ENCODE data around the gene AKR1D1. TPM values are rescaled to one million over a fixed set of nuclear protein-coding genes. Genes with fewer than 3 reads are reported as not detected.

The AKR1D1 gene
- polyA plus RNA-seq, 1 donor from 2014 or later: not detected

DNA sequence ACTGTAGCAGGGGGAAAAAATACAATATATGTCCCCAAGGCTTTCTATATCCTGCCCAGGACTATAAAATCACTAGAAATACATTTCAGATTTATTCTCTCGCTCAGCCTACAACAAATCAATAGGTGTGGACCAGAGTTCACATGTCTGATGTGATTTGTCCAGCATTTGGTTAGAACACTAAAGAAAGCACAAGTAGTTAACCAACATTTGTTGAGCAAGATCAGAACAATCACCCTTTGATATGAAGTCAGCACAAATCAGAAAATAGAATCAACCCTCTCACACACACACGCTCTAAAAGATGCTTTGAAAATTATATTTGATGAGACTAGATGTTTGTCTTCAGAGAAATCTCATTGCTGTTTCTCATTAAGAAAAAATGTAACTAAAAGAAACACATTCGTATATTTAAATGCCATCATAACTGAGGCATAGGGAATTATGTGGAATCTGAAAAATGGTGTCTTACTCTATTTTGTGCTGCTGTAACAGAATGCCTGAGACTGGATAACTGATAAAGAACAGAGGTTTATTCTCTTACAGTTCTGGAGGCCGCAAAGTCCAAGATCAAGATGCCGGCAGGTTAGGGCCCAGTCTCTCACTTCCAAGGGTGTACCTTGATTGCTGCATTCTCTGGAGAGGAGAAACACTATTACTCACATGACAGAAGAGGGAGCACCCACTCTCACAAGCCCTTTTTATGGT is 10.5 kb downstream of the AKR1D1 start:
- Histone ChIP-seq H3K36me3 (ENCODE audit: insufficient read depth, low read length) (no peaks in the 10 kb centered on the region), H2AFZ (ENCODE audit: low read depth, low read length) (no peak overlapping the region), H3K9ac (ENCODE audit: low read length) (no peak overlapping the region), H3K79me2 (replicated peaks; ENCODE audit: insufficient read depth, low read length) (no peaks in the 10 kb centered on the region), H3K4me3 (ENCODE audit: low read length) (no peak overlapping the region), H3K9me3 (ENCODE audit: low read length) (no peaks in the 10 kb centered on the region), H3K4me2 (ENCODE audit: low read length) (no peak overlapping the region), H4K20me1 (ENCODE audit: insufficient read depth) (no peaks in the 10 kb centered on the region), H3K27ac (ENCODE audit: low read length) (no peak overlapping the region), H3K9me2 (ENCODE audit: insufficient read depth, low read length) (no peaks in the 10 kb centered on the region), H3K27me3 (ENCODE audit: insufficient read depth, low read depth, low read length) (no peaks in the 10 kb centered on the region), H3F3A (ENCODE audit: insufficient read depth, low read length, poor library complexity, severe bottlenecking) (no peaks in the 10 kb centered on the region)
- TF ChIP-seq, protein P1, sequence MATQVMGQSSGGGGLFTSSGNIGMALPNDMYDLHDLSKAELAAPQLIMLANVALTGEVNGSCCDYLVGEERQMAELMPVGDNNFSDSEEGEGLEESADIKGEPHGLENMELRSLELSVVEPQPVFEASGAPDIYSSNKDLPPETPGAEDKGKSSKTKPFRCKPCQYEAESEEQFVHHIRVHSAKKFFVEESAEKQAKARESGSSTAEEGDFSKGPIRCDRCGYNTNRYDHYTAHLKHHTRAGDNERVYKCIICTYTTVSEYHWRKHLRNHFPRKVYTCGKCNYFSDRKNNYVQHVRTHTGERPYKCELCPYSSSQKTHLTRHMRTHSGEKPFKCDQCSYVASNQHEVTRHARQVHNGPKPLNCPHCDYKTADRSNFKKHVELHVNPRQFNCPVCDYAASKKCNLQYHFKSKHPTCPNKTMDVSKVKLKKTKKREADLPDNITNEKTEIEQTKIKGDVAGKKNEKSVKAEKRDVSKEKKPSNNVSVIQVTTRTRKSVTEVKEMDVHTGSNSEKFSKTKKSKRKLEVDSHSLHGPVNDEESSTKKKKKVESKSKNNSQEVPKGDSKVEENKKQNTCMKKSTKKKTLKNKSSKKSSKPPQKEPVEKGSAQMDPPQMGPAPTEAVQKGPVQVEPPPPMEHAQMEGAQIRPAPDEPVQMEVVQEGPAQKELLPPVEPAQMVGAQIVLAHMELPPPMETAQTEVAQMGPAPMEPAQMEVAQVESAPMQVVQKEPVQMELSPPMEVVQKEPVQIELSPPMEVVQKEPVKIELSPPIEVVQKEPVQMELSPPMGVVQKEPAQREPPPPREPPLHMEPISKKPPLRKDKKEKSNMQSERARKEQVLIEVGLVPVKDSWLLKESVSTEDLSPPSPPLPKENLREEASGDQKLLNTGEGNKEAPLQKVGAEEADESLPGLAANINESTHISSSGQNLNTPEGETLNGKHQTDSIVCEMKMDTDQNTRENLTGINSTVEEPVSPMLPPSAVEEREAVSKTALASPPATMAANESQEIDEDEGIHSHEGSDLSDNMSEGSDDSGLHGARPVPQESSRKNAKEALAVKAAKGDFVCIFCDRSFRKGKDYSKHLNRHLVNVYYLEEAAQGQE (IDR thresholded peaks at IDR 0.05; ENCODE audit: borderline replicate concordance): no peak
- TF ChIP-seq EZH2 (IDR thresholded peaks at IDR 0.05; ENCODE audit: borderline replicate concordance, insufficient read depth, low read length, poor library complexity, severe bottlenecking) (no peak), TAF1 (IDR thresholded peaks at IDR 0.05; ENCODE audit: low read depth) (no peak), EP300 (conservative IDR thresholded peaks at IDR 0.05; ENCODE audit: poor library complexity, severe bottlenecking) (no peak), POLR2AphosphoS5 (IDR thresholded peaks at IDR 0.05) (no peak), MXI1 (conservative IDR thresholded peaks at IDR 0.05; ENCODE audit: poor library complexity, severe bottlenecking) (no peak), RAD21 (conservative IDR thresholded peaks at IDR 0.05) (no peak), SMC3 (conservative IDR thresholded peaks at IDR 0.05; ENCODE audit: poor library complexity) (no peak)
- TF ChIP-seq, protein P2, sequence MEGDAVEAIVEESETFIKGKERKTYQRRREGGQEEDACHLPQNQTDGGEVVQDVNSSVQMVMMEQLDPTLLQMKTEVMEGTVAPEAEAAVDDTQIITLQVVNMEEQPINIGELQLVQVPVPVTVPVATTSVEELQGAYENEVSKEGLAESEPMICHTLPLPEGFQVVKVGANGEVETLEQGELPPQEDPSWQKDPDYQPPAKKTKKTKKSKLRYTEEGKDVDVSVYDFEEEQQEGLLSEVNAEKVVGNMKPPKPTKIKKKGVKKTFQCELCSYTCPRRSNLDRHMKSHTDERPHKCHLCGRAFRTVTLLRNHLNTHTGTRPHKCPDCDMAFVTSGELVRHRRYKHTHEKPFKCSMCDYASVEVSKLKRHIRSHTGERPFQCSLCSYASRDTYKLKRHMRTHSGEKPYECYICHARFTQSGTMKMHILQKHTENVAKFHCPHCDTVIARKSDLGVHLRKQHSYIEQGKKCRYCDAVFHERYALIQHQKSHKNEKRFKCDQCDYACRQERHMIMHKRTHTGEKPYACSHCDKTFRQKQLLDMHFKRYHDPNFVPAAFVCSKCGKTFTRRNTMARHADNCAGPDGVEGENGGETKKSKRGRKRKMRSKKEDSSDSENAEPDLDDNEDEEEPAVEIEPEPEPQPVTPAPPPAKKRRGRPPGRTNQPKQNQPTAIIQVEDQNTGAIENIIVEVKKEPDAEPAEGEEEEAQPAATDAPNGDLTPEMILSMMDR (IDR thresholded peaks at IDR 0.05; ENCODE audit: poor library complexity, severe bottlenecking): no peak

DNA sequence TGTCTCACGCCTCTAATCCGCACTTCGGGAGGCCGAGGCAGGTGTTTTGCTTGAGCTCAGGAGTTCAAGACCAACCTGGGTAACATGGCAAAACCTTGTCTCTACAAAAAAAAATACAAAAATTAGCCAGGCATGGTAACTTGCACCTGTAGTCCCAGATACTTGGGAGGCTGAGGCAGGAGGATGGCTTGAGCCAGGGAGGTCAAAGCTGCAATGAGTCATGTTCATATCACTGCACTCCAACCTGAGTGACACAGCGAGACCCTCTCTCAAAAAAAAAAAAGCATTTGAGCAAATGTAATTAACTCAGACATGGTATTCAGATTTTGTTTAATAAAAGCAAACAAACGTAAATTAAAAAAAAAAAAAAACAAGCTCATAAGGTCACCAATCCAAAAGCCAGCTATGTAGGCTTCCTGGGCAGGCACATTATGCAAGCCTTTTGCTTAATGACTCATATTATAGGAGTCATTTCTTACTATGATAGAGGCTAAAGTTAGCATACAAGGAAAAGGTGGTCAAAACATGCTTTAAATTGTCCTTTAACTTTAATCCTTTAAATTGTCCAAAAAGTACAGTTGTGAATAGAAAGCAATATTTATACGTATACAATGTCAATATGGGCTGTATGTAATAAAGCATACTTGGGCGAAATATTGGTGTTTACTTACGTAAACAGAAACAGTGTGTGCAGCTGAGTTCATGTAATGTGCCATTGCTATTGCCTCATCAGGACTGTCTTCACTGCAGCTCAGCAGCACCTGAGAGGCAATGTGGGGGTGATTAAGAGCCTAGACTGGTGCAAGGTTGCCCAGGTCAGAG is 13.0 kb downstream of the AKR1D1 start:
- Histone ChIP-seq H3K4me2 (ENCODE audit: low read length) (no peak overlapping the region), H3K79me2 (replicated peaks; ENCODE audit: insufficient read depth, low read length) (no peaks in the 10 kb centered on the region), H3K27me3 (ENCODE audit: insufficient read depth, low read depth, low read length) (no peaks in the 10 kb centered on the region), H3K4me3 (ENCODE audit: low read length) (no peak overlapping the region), H3K9me3 (ENCODE audit: low read length) (no peaks in the 10 kb centered on the region), H2AFZ (ENCODE audit: low read depth, low read length) (no peak overlapping the region), H3K27ac (ENCODE audit: low read length) (no peak overlapping the region), H4K20me1 (ENCODE audit: insufficient read depth) (no peaks in the 10 kb centered on the region), H3K9ac (ENCODE audit: low read length) (no peak overlapping the region), H3K9me2 (ENCODE audit: insufficient read depth, low read length) (no peaks in the 10 kb centered on the region), H3K36me3 (ENCODE audit: insufficient read depth, low read length) (no peaks in the 10 kb centered on the region), H3F3A (ENCODE audit: insufficient read depth, low read length, poor library complexity, severe bottlenecking) (no peaks in the 10 kb centered on the region)
- TF ChIP-seq, protein P1 (IDR thresholded peaks at IDR 0.05; ENCODE audit: borderline replicate concordance): no peak
- TF ChIP-seq EP300 (conservative IDR thresholded peaks at IDR 0.05; ENCODE audit: poor library complexity, severe bottlenecking) (no peak), EZH2 (IDR thresholded peaks at IDR 0.05; ENCODE audit: borderline replicate concordance, insufficient read depth, low read length, poor library complexity, severe bottlenecking) (no peak), TAF1 (IDR thresholded peaks at IDR 0.05; ENCODE audit: low read depth) (no peak), RAD21 (conservative IDR thresholded peaks at IDR 0.05) (no peak), POLR2AphosphoS5 (IDR thresholded peaks at IDR 0.05) (no peak), SMC3 (conservative IDR thresholded peaks at IDR 0.05; ENCODE audit: poor library complexity) (no peak), MXI1 (conservative IDR thresholded peaks at IDR 0.05; ENCODE audit: poor library complexity, severe bottlenecking) (no peak)
- TF ChIP-seq, protein P2 (IDR thresholded peaks at IDR 0.05; ENCODE audit: poor library complexity, severe bottlenecking): no peak
